HepG2 (cell line): ENCODE results near the gene MAFB. TPM values are rescaled to one million over a fixed set of nuclear protein-coding genes. Genes with fewer than 3 reads are reported as not detected.

ENCODE experiments used
- ESRRA ChIP-seq: sonication (generic); formaldehyde crosslinking; IDR thresholded peaks from 2 replicates; pipeline ENCODE4 v1.5.1; 2020; ENCODE audit warnings: mild to moderate bottlenecking, low read depth, missing genetic modification reagents
- HDAC1 ChIP-seq: sonication (generic); formaldehyde crosslinking; IDR thresholded peaks from 2 replicates; pipeline ENCODE4 v1.5.1; 2020; ENCODE audit warnings: mild to moderate bottlenecking, missing genetic modification reagents
- MED13 ChIP-seq: sonication (generic); formaldehyde crosslinking; IDR thresholded peaks from 2 replicates; pipeline ENCODE4 v1.5.0; 2020; ENCODE audit warnings: missing genetic modification reagents
- MIER3 ChIP-seq: IDR thresholded peaks from 2 replicates; pipeline ENCODE4 v1.6.1; 2016; ENCODE audit warnings: missing compliant biosample characterization, borderline replicate concordance
- MZF1 ChIP-seq: sonication (generic); formaldehyde crosslinking; IDR thresholded peaks from 2 replicates; pipeline ENCODE4 v1.8.1; 2023; ENCODE audit warnings: mild to moderate bottlenecking, missing genetic modification reagents, borderline replicate concordance
- NRL ChIP-seq: sonication (generic); formaldehyde crosslinking; IDR thresholded peaks from 2 replicates; pipeline ENCODE4 v1.5.0; 2020; ENCODE audit warnings: missing genetic modification reagents, mild to moderate bottlenecking, moderate library complexity, borderline replicate concordance
- PRPF4 ChIP-seq: fragments of 200-400 bp; formaldehyde crosslinking; IDR thresholded peaks from 2 replicates; pipeline ENCODE4 v1.6.1; 2016; ENCODE audit warnings: low read length, low read depth; ENCODE audit not compliant: poor library complexity, severe bottlenecking
- SIN3B ChIP-seq: fragments of 150-350 bp; IDR thresholded peaks from 2 replicates; pipeline ENCODE4 v1.6.1; 2014; ENCODE audit warnings: low read length
- ZNF180 ChIP-seq: sonication (generic); formaldehyde crosslinking; IDR thresholded peaks from 2 replicates; pipeline ENCODE4 v1.4.0; 2020; ENCODE audit warnings: low read depth, missing genetic modification reagents, borderline replicate concordance
- ZNF317 ChIP-seq: sonication (generic); formaldehyde crosslinking; IDR thresholded peaks from 2 replicates; pipeline ENCODE4 v1.5.0; 2020; ENCODE audit warnings: mild to moderate bottlenecking, missing genetic modification reagents
- ZNF703 ChIP-seq: sonication (generic); formaldehyde crosslinking; IDR thresholded peaks from 2 replicates; pipeline ENCODE4 v1.5.1; 2020; ENCODE audit warnings: missing genetic modification reagents, mild to moderate bottlenecking, moderate library complexity, borderline replicate concordance
- ZNF747 ChIP-seq: sonication (generic); formaldehyde crosslinking; IDR thresholded peaks from 2 replicates; pipeline ENCODE4 v1.8.1; 2023; ENCODE audit warnings: missing genetic modification reagents, mild to moderate bottlenecking, borderline replicate concordance
- ZNF776 ChIP-seq: sonication (generic); formaldehyde crosslinking; IDR thresholded peaks from 2 replicates; pipeline ENCODE4 v1.4.0; 2020; ENCODE audit warnings: mild to moderate bottlenecking, missing genetic modification reagents
- ZNF780A ChIP-seq: sonication (generic); formaldehyde crosslinking; IDR thresholded peaks from 2 replicates; pipeline ENCODE4 v1.8.0; 2022; ENCODE audit warnings: mild to moderate bottlenecking, missing genetic modification reagents, moderate library complexity
- polyA plus RNA-seq, 8 experiments: library from polyadenylated mRNA; depleted of rRNA in 3 of 8; stranded (reverse) in 7 of 8; unstranded in 1 of 8; fragments of >200 nt; fragmentation: Illumina TruSeq in 4 of 8; extraction: Trizol in 4 of 8; gene quantifications; 2 replicates each; pipeline versions ENCODE4 v1.2.1 to v1.2.3, GENCODE V29; 2011 to 2016; ENCODE audit warnings: low read depth in 4 of 8, missing spikeins in 1 of 8, mixed read lengths in 1 of 8; ENCODE audit not compliant: insufficient read depth in 1 of 8
- total RNA-seq, 5 experiments: library from RNA; depleted of rRNA; stranded (reverse); fragments of >200 nt; fragmentation: Illumina TruSeq; extraction: Trizol; gene quantifications; 2 replicates each; pipeline ENCODE4 v1.2.3, GENCODE V29; 2016; ENCODE audit warnings: low read depth in 1 of 5
- TF ChIP-seq, protein P1 (sequence below): sonication (generic); formaldehyde crosslinking; IDR thresholded peaks from 2 replicates; pipeline ENCODE4 v1.4.0; 2020; ENCODE audit warnings: missing genetic modification reagents, borderline replicate concordance
- TF ChIP-seq, protein P2 (sequence below), 2 experiments: sonication (generic) in 1 of 2; formaldehyde crosslinking in 1 of 2; IDR thresholded peaks; 2 replicates each; pipeline versions ENCODE4 v1.5.1 to v1.6.1; 2011 to 2020; ENCODE audit warnings: borderline replicate concordance in 1 of 2, low read depth in 1 of 2, low read length in 1 of 2, mild to moderate bottlenecking in 1 of 2, missing genetic modification reagents in 1 of 2, moderate library complexity in 1 of 2
- TF ChIP-seq, protein P3 (sequence below): sonication (generic); formaldehyde crosslinking; IDR thresholded peaks from 2 replicates; pipeline ENCODE4 v1.8.0; 2022; ENCODE audit warnings: low read depth, missing genetic modification reagents
- TF ChIP-seq, protein P4 (sequence below): sonication (generic); formaldehyde crosslinking; IDR thresholded peaks from 2 replicates; pipeline ENCODE4 v1.8.0; 2022; ENCODE audit warnings: mild to moderate bottlenecking, missing genetic modification reagents, moderate library complexity
- TF ChIP-seq, protein P5 (sequence below): sonication (generic); formaldehyde crosslinking; IDR thresholded peaks from 2 replicates; pipeline ENCODE4 v1.8.0; 2022; ENCODE audit warnings: missing genetic modification reagents, mild to moderate bottlenecking, inconsistent platforms, borderline replicate concordance

MAFB gene
- total and polyA plus RNA-seq, 2 of the 13 experiments (the other 11 are each of a cell fraction or from before 2014, with no cell fraction given): 0.08 to 0.11 TPM

DNA sequence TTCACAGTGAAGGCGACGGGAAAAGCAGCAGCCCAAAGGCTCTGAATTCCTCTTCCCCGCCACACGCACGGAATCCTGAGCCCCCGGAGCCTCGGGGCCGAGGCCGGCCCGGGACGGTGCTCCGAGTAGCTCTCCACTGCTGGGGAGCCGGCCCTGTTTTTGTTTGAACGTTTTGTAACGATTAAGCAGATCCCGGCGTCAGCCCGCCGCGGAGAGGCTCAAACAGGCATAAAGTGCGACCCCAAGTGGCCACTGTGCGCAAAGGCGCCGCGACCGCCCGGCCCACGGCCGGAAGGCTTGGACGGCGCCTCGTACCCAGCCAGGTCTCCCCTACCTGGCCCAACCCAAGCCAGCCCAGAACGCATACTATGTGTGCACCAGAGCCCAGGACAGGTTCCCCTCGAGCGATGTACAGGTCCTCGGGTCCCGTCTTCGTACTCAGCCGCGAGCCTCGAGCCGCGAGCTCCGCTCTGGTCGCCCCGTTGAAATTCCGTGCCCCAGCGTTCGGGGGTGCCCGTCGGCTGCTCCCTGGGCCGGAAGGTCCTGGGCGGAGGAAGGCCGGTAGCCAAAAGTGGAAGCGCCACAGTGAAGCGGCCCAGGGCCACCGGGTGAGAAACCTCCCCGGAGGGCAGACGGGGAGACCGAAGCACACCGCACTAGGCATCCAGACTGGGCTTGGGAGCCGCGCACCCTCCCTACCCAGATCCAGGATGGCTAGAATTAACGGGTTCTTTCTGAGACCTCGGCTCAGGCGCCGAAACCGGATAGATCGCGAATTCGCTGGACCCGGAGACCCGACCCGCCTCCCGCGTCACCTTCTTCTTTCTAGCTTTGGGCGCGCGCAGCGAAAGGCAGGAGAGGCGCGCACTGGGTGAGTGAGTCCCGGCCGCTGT, 1.2 kb upstream of the MAFB start (continued):
- TF ChIP-seq, protein P1, sequence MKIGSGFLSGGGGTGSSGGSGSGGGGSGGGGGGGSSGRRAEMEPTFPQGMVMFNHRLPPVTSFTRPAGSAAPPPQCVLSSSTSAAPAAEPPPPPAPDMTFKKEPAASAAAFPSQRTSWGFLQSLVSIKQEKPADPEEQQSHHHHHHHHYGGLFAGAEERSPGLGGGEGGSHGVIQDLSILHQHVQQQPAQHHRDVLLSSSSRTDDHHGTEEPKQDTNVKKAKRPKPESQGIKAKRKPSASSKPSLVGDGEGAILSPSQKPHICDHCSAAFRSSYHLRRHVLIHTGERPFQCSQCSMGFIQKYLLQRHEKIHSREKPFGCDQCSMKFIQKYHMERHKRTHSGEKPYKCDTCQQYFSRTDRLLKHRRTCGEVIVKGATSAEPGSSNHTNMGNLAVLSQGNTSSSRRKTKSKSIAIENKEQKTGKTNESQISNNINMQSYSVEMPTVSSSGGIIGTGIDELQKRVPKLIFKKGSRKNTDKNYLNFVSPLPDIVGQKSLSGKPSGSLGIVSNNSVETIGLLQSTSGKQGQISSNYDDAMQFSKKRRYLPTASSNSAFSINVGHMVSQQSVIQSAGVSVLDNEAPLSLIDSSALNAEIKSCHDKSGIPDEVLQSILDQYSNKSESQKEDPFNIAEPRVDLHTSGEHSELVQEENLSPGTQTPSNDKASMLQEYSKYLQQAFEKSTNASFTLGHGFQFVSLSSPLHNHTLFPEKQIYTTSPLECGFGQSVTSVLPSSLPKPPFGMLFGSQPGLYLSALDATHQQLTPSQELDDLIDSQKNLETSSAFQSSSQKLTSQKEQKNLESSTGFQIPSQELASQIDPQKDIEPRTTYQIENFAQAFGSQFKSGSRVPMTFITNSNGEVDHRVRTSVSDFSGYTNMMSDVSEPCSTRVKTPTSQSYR: no peak
- TF ChIP-seq, protein P2, sequence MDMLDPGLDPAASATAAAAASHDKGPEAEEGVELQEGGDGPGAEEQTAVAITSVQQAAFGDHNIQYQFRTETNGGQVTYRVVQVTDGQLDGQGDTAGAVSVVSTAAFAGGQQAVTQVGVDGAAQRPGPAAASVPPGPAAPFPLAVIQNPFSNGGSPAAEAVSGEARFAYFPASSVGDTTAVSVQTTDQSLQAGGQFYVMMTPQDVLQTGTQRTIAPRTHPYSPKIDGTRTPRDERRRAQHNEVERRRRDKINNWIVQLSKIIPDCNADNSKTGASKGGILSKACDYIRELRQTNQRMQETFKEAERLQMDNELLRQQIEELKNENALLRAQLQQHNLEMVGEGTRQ (IDR thresholded peaks at IDR 0.05; ENCODE audit: low read depth, low read length): 0 out of 2 replicates have a peak, but pooled peaks have one; percentile 2
- TF ChIP-seq, protein P2 (CRISPR knock-in tag; IDR thresholded peaks at IDR 0.05; ENCODE audit: borderline replicate concordance): no peak
- no peak for TF ChIP-seq ZNF180 (CRISPR knock-in tag)
- TF ChIP-seq PRPF4: no peak
- no peak; the same call in 1 of the 2 replicates for TF ChIP-seq ZNF776 (CRISPR knock-in tag)
- peak; percentile 72; the same call in 1 of the 2 replicates for TF ChIP-seq ZNF747 (CRISPR knock-in tag)
- no peak for TF ChIP-seq ZNF780A (CRISPR knock-in tag)
- no peak for TF ChIP-seq ESRRA (CRISPR knock-in tag)
- TF ChIP-seq MED13 (CRISPR knock-in tag): no peak
- no peak for TF ChIP-seq SIN3B
- TF ChIP-seq, protein P3, sequence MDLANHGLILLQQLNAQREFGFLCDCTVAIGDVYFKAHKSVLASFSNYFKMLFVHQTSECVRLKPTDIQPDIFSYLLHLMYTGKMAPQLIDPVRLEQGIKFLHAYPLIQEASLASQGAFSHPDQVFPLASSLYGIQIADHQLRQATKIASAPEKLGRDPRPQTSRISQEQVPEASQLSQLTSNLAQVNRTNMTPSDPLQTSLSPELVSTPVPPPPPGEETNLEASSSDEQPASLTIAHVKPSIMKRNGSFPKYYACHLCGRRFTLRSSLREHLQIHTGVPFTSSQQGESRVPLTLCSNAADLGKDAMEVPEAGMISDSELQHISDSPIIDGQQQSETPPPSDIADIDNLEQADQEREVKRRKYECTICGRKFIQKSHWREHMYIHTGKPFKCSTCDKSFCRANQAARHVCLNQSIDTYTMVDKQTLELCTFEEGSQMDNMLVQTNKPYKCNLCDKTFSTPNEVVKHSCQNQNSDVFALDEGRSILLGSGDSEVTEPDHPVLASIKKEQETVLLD: no peak
- no peak for TF ChIP-seq ZNF317 (CRISPR knock-in tag)
- TF ChIP-seq NRL (CRISPR knock-in tag): no peak; the same call in 1 of the 2 replicates
- no peak; the same call in 1 of the 2 replicates for TF ChIP-seq ZNF703 (CRISPR knock-in tag)
- TF ChIP-seq HDAC1 (CRISPR knock-in tag): no peak; the same call in 1 of the 2 replicates
- TF ChIP-seq, protein P4, sequence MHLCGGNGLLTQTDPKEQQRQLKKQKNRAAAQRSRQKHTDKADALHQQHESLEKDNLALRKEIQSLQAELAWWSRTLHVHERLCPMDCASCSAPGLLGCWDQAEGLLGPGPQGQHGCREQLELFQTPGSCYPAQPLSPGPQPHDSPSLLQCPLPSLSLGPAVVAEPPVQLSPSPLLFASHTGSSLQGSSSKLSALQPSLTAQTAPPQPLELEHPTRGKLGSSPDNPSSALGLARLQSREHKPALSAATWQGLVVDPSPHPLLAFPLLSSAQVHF: 0 out of 2 replicates have a peak, but pooled peaks have one; percentile 48
- TF ChIP-seq, protein P5, sequence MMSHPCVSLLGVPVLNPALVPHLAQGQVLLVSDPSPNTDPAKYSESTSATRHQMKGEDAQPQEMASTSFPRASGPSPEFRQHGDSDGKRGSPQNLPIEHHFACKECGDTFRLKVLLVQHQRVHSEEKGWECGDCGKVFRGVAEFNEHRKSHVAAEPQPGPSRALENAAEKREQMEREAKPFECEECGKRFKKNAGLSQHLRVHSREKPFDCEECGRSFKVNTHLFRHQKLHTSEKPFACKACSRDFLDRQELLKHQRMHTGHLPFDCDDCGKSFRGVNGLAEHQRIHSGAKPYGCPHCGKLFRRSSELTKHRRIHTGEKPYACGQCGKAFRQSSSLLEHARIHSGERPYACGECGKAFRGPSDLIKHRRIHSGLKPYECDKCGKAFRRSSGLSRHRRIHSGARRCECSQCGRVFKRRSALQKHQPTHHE (CRISPR knock-in tag): no peak
- no peak for TF ChIP-seq MIER3 (CRISPR knock-in tag)
- TF ChIP-seq MZF1 (CRISPR knock-in tag): no peak
